Progenitor cell of endocrine pancreas (in vitro differentiated cells): Measurements from ENCODE around the gene NAA38. TPM values are rescaled to one million over a fixed set of nuclear protein-coding genes. Genes with fewer than 3 reads are reported as not detected.
"Not testable (repeated sequence)": the region's sequence is repeated elsewhere in the genome, so short reads cannot be mapped to it uniquely, and the experiment has no call there.

Experiments used
- DNase-seq: peaks from one replicate; pipeline ENCODE4 v3.0.0; 2021; ENCODE audit warnings: low spot score; ENCODE audit not compliant: unreplicated experiment
- H3K27ac Mint-ChIP-seq: 2 replicates; pipeline ENCODE4 v1.8.0; 2021; ENCODE audit warnings: mild to moderate bottlenecking, moderate library complexity, mixed read lengths
- H3K27me3 Mint-ChIP-seq: 2 replicates; pipeline ENCODE4 v1.8.0; 2021; ENCODE audit warnings: mixed read lengths
- H3K36me3 Mint-ChIP-seq: 2 replicates; pipeline ENCODE4 v1.8.0; 2022; ENCODE audit warnings: mixed read lengths; ENCODE audit not compliant: insufficient read depth
- H3K4me1 Mint-ChIP-seq: 2 replicates; pipeline ENCODE4 v1.8.0; 2021; ENCODE audit warnings: low read depth, mixed read lengths
- H3K4me3 Mint-ChIP-seq: 2 replicates; pipeline ENCODE4 v1.8.0; 2021; ENCODE audit warnings: low read depth, mild to moderate bottlenecking, moderate library complexity, mixed read lengths
- H3K9me3 Mint-ChIP-seq: 2 replicates; pipeline ENCODE4 v1.8.0; 2021; ENCODE audit warnings: low read depth, mixed read lengths
- CTCF ChIP-seq: fragments of 200-600 bp; sonication (generic); IDR thresholded peaks from one replicate; pipeline ENCODE4 v1.5.0; 2021; ENCODE audit warnings: antibody characterized with exemption, mild to moderate bottlenecking; ENCODE audit not compliant: unreplicated experiment
- total RNA-seq: library from RNA; stranded (reverse); gene quantifications from 2 replicates; pipeline ENCODE4 v1.2.1, GENCODE V29; 2021

NAA38 gene
- total RNA-seq, 1 donor from 2014 or later = 70.0 TPM

GRCh38 chr17:7864995-7865650 is 7.8 kb upstream of the NAA38 start:
- Mint-ChIP-seq H3K9me3 (no peaks in the 10 kb centered on the region), H3K4me1 (peaks cover 11% of the 10 kb centered on the region), H3K27ac (no peak overlapping the region), H3K36me3 (peaks cover 32% of the 10 kb centered on the region), H3K4me3 (no peak overlapping the region), H3K27me3 (no peaks in the 10 kb centered on the region)
- DNase-seq = no peak
- no peak for TF ChIP-seq CTCF

- not testable (repeated sequence) for H3K4me3 Mint-ChIP-seq, DNase-seq, H3K27me3 Mint-ChIP-seq, H3K9me3 Mint-ChIP-seq, H3K27ac Mint-ChIP-seq
- peaks cover 11% of the 10 kb centered on the region for H3K4me1 Mint-ChIP-seq
- H3K36me3 Mint-ChIP-seq = peaks cover 34% of the 10 kb centered on the region
These were observed 7.0 kb upstream of the NAA38 start for GRCh38 chr17:7864384-7864783.

GRCh38 chr17:7862692-7863437 is 5.5 kb upstream of the NAA38 start:
- Mint-ChIP-seq H3K27me3 (no peaks in the 10 kb centered on the region), H3K27ac (peak overlapping the region; percentile 64), H3K9me3 (no peaks in the 10 kb centered on the region), H3K4me3 (peak overlapping the region; percentile 12), H3K4me1 (peaks cover 11% of the 10 kb centered on the region), H3K36me3 (peaks cover 31% of the 10 kb centered on the region)
- no peak for DNase-seq
- peak; percentile 78 for TF ChIP-seq CTCF

- H3K4me3 Mint-ChIP-seq = no peak overlapping the region
- no peak for DNase-seq
- H3K27me3 Mint-ChIP-seq = no peaks in the 10 kb centered on the region
- H3K36me3 Mint-ChIP-seq = peaks cover 20% of the 10 kb centered on the region
- no peak for TF ChIP-seq CTCF
- H3K27ac Mint-ChIP-seq = no peak overlapping the region
- no peaks in the 10 kb centered on the region for H3K9me3 Mint-ChIP-seq
- H3K4me1 Mint-ChIP-seq = peaks cover 16% of the 10 kb centered on the region
These were observed 1.7 kb upstream of the NAA38 start for GRCh38 chr17:7859028-7859427.

GRCh38 chr17:7858522-7858810 is 1.1 kb upstream of the NAA38 start:
- Mint-ChIP-seq H3K27ac (no peak overlapping the region), H3K27me3 (no peaks in the 10 kb centered on the region), H3K9me3 (no peaks in the 10 kb centered on the region), H3K4me1 (peaks cover 14% of the 10 kb centered on the region), H3K36me3 (peaks cover 21% of the 10 kb centered on the region), H3K4me3 (no peak overlapping the region)
- peak; percentile 57 for TF ChIP-seq CTCF
- no peak for DNase-seq
